GM19043 (cell line): Measurements from ENCODE around the gene IFNL3.
"Not testable (repeated sequence)": the region's sequence is repeated elsewhere in the genome, so short reads cannot be mapped to it uniquely, and the experiment has no call there.

Experiments used
- ATAC-seq: cut with Tn5 transposase; IDR thresholded peaks from one replicate; pipeline ENCODE4 v1.9.1; 2021; ENCODE audit warnings: low read depth; ENCODE audit not compliant: unreplicated experiment

Gene IFNL3

GRCh38 chr19:39244410-39245100 is at the start of gene IFNL3:
TSS of gene IFNL3 (minus strand) at chr19:39245006. CDS start at chr19:39244967, 39 bp downstream.
- ATAC-seq: not testable (repeated sequence)

DNA sequence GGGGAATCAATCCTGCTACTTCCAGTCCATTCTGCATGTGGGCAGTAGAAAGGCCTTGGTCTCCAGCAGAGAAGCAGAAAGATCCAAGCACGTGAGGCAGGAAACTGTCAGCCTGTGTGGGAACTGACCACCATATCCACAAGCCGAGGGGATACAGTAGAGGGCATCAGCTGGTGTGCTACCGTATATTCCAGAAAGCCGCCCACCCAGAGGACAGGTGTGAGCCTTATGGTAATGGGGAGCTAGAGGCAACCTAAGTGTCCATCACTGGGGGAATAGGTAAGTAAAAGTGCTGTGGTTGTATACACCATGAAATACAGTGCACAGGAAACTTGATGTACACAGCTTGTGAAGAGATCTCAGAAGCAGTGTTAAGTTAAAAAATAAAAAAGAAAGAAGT is 48.6 kb upstream of the IFNL3 start:
- no peak for ATAC-seq

- ATAC-seq: no peak
These were observed 39.2 kb upstream of the IFNL3 start for GRCh38 chr19:39284032-39284431.

DNA sequence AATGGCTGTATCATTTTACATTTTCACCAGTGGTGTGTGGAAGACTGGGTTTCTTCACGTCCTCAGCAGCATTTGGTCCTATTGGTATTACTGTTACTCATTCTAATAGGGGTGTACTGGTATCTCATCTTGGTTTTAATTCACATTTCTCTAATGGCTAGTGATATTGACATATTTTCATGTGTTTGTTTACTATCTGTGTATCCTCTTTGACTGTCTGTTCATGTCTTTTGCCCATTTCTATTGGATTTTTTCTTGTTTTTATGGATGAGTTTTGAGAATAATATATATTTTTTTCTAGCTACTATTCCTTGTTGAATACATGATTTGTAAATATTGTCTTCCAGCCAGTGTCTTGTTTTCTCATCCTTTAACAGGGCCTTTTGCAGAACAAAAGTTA is 37.2 kb upstream of the IFNL3 start:
- no peak for ATAC-seq

GRCh38 chr19:39277598-39277997 is 32.8 kb upstream of the IFNL3 start:
- ATAC-seq: no peak

- no peak for ATAC-seq
These were observed 31.9 kb upstream of the IFNL3 start for GRCh38 chr19:39276740-39277139.

- ATAC-seq: no peak
These were observed 30.8 kb upstream of the IFNL3 start for GRCh38 chr19:39275578-39275977.

- not testable (repeated sequence) for ATAC-seq
These were observed 29.1 kb upstream of the IFNL3 start for GRCh38 chr19:39273859-39274258.

DNA sequence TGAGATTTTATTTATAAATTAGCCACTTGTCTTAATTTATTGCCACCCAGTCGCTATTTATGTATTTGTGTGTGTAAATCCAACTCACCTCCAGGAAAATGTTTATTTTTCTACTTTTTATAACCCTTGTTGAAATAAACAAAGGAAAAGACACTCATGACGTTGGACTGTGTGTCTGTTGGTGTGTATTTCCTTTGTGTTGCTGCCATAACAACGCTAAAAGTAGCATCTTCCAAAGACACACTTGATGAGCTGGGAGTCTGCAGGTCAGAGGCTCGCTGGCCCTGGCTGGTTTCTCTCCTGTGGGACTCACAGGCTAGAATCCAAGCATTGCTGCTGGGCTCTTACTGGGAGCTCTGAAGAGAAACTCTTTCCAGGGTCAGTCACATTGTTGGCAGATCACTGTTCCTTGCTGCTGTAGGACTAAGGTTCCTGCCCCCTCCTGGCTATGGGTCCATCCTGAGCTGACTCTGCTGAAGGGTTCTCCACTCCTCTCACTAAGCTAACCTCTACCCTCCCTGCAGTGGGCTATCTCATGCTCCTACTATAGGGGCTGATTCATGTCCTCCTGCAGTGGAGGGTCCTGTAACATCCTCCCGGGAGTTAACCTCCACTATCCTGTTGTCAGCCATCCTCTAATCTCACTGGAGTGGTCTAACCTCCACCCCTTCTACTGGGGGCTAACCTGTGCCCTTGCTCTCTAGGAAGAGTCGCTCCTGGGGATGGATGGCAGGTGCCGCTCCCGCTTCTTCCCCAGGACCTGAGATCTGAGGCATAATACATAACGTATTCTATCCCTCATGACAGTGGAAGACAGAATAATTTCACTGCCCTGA is 25.4 kb upstream of the IFNL3 start:
- ATAC-seq: no peak

- ATAC-seq: not testable (repeated sequence)
These were observed 24.6 kb upstream of the IFNL3 start for GRCh38 chr19:39269369-39269768.

- ATAC-seq: not testable (repeated sequence)
These were observed 23.9 kb upstream of the IFNL3 start for GRCh38 chr19:39268531-39269223.

- ATAC-seq: not testable (repeated sequence)
These were observed 23.3 kb upstream of the IFNL3 start, which contains the start of gene IFNL2 for GRCh38 chr19:39268085-39268484. TSS of gene IFNL2 (plus strand) at chr19:39268396. CDS start at chr19:39268569, 173 bp downstream.

GRCh38 chr19:39265321-39265916 is 20.6 kb upstream of the IFNL3 start:
- ATAC-seq: no peak

DNA sequence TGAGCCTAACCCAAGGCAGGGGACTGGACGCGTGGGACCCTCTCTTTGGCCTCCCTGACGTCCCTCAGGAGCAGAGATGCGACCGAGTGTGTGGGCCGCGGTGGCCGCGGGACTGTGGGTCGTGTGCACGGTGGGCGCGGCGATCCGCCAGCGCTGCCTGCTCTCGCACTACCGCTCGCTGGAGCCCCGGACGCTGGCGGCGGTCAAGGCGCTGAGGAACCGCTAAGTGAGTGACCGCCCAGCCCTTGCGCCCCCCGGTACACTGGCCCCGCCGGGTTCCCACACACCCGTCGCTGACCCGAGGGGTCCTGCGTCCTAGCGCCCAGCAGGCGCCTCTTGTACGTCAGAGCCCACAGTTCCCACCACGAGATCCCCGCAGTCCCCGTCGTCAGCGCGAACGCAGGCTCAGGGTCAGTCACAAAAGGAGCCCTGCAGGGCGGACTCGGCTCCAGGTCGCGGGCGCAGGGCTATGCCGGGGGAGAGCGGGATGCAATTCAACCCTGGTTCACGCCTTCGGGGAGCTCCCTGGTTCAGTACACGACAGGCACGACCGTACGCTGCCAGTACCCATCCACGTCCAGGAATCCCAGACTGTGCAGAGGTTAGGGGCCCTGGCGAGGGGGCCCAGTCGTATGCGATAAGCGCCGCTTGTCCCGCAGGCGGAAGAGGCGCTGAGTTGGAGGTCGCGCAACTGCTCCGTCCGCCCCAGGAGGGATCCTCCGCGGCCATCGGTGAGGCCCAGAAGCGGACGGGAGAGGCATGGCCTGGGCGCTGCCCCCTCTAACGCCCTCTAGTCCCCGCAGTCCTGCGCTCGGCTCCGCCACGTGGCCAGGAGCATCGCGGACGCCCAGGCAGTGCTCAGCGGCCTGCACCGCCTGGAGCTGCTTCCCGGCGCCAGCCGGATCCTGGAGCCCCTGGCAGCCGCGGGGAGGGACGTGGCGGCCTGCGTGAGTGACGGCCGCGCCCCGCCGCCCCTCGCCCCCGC is 19.8 kb upstream of the IFNL3 start:
- ATAC-seq: no peak

GRCh38 chr19:39263912-39264305 is 19.1 kb upstream of the IFNL3 start:
- ATAC-seq: no peak

GRCh38 chr19:39262496-39262895 is 17.7 kb upstream of the IFNL3 start:
- ATAC-seq: no peak

GRCh38 chr19:39261704-39262103 is 16.9 kb upstream of the IFNL3 start:
- ATAC-seq: no peak

- no peak for ATAC-seq
These were observed 12.4 kb upstream of the IFNL3 start for GRCh38 chr19:39257227-39257626.

GRCh38 chr19:39254531-39255345 is 9.9 kb upstream of the IFNL3 start:
- no peak for ATAC-seq
